ENCODE data around the gene CCPG1. TPM values are rescaled to one million over a fixed set of nuclear protein-coding genes. Genes with fewer than 3 reads are reported as not detected.

CCPG1 gene
- total RNA-seq, 1 experiment from 2014 or later: 27.6 TPM

GRCh38 chr15:55343168-55343567, 65.0 kb downstream of the CCPG1 start:
- Histone ChIP-seq H3K27me3 (ENCODE audit: control insufficient read depth, insufficient read depth, low read length) (no peaks in the 10 kb centered on the region), H3K4me3 (ENCODE audit: low read depth in 2 of 2, low read length in 2 of 2) (no peak overlapping the region), H3K9me3 (ENCODE audit: control insufficient read depth, insufficient read depth, low read depth, low read length) (no peaks in the 10 kb centered on the region), H3K36me3 (ENCODE audit: control insufficient read depth, insufficient read depth, low read length) (no peaks in the 10 kb centered on the region), H3K4me1 (ENCODE audit: control insufficient read depth, insufficient read depth, low read length) (no peaks in the 10 kb centered on the region), H3K27ac (ENCODE audit: low read length) (no peak overlapping the region)
- ChIA-PET POLR2A (no interaction called here), CTCF (no interaction called here)
- TF ChIP-seq SIN3A (IDR thresholded peaks at IDR 0.05; ENCODE audit: borderline replicate concordance, insufficient read depth, low read depth, low read length) (no peak), POLR2AphosphoS5 (IDR thresholded peaks at IDR 0.05; ENCODE audit: low read depth, low read length) (no peak), TCF7L2 (IDR thresholded peaks at IDR 0.05; ENCODE audit: low read depth, low read length) (no peak), REST (IDR thresholded peaks at IDR 0.05; ENCODE audit: insufficient read depth in 1 of 2, low read depth in 2 of 2, low read length in 1 of 2) (no peak)
- TF ChIP-seq, protein P1, sequence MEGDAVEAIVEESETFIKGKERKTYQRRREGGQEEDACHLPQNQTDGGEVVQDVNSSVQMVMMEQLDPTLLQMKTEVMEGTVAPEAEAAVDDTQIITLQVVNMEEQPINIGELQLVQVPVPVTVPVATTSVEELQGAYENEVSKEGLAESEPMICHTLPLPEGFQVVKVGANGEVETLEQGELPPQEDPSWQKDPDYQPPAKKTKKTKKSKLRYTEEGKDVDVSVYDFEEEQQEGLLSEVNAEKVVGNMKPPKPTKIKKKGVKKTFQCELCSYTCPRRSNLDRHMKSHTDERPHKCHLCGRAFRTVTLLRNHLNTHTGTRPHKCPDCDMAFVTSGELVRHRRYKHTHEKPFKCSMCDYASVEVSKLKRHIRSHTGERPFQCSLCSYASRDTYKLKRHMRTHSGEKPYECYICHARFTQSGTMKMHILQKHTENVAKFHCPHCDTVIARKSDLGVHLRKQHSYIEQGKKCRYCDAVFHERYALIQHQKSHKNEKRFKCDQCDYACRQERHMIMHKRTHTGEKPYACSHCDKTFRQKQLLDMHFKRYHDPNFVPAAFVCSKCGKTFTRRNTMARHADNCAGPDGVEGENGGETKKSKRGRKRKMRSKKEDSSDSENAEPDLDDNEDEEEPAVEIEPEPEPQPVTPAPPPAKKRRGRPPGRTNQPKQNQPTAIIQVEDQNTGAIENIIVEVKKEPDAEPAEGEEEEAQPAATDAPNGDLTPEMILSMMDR (IDR thresholded peaks at IDR 0.05): no peak
- in situ Hi-C loops (cut with HindIII; ENCODE audit: low pct_unique_long_range_greater_than_20kb, low sequenced_read_pairs): no loop called here
- intact Hi-C loops (cut with micrococcal nuclease; ENCODE audit: unreplicated experiment): no loop called here
- BruUV-seq (replicated peaks): no TSS peak
- no peak for DNase-seq (ENCODE audit: low read depth, low spot score)
- ATAC-seq: no peak

- H3K27me3 ChIP-seq (ENCODE audit: control insufficient read depth, insufficient read depth, low read length): no peaks in the 10 kb centered on the region
- ChIA-PET CTCF (no interaction called here), POLR2A (no interaction called here)
- ATAC-seq (no peak), DNase-seq (ENCODE audit: low read depth, low spot score) (no peak)
- no peaks in the 10 kb centered on the region for H3K9me3 ChIP-seq (ENCODE audit: control insufficient read depth, insufficient read depth, low read depth, low read length)
- intact Hi-C loops (cut with micrococcal nuclease; ENCODE audit: unreplicated experiment) (no loop called here), in situ Hi-C loops (cut with HindIII; ENCODE audit: low pct_unique_long_range_greater_than_20kb, low sequenced_read_pairs) (no loop called here)
- TF ChIP-seq, protein P1 (IDR thresholded peaks at IDR 0.05): no peak
- TF ChIP-seq REST (IDR thresholded peaks at IDR 0.05; ENCODE audit: insufficient read depth in 1 of 2, low read depth in 2 of 2, low read length in 1 of 2) (no peak), SIN3A (IDR thresholded peaks at IDR 0.05; ENCODE audit: borderline replicate concordance, insufficient read depth, low read depth, low read length) (no peak), POLR2AphosphoS5 (IDR thresholded peaks at IDR 0.05; ENCODE audit: low read depth, low read length) (no peak), TCF7L2 (IDR thresholded peaks at IDR 0.05; ENCODE audit: low read depth, low read length) (no peak)
- no peaks in the 10 kb centered on the region for H3K4me1 ChIP-seq (ENCODE audit: control insufficient read depth, insufficient read depth, low read length)
- no TSS peak for BruUV-seq (replicated peaks)
- no peak overlapping the region for H3K27ac ChIP-seq (ENCODE audit: low read length)
- no peaks in the 10 kb centered on the region; the same call in 1 of the 2 replicates for H3K36me3 ChIP-seq (ENCODE audit: control insufficient read depth, insufficient read depth, low read length)
- H3K4me3 ChIP-seq (ENCODE audit: low read depth in 2 of 2, low read length in 2 of 2): no peak overlapping the region
Observed at GRCh38 chr15:55337160-55337559, 71.0 kb downstream of the CCPG1 start.

Data from Panc1 (cell line).